Glomerular visceral epithelial cell (primary cell): ENCODE measurements around the gene PEX6.

Source experiments
- DNase-seq: peaks from one replicate; pipeline ENCODE4 v3.0.0-alpha.2; 2016; ENCODE audit errors: extremely low spot score

The PEX6 gene

DNA sequence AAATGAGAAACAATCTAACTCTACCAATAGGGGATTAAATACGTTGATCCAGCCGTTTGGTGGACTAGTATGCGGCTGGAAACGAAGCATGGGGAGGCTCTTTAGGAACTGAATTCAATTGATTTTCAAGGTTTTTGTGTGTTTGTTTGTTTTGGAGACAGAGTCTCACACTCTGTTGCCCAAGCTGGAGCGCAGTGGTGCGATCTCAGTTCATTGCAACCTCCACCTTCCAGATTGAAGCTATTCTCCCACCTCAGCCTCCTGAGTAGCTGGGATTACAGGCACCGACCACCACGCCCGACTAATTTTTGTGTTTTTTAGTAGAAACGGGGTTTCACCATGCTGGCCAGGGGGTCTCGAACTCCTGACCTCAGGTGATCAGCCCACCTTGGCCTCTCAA lies 42.6 kb downstream of the PEX6 start:
- DNase-seq: no peak

DNA sequence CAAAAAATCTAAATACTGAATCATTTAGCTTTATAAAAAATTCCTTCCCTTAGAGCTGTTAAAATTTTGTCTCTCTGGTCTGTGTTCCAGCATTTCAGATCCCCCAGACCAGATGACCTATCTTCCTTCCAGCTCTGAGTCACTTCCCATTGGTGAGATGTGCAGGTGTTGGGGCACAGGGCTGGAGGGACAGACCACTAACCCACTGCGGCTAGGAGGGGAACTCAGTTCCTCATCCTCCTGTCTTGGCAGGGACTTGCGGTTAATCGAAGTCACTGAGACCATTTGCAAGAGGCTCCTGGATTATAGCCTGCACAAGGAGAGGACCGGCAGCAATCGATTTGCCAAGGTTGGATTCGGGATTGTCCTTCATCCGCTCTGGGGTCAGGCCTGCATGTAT lies 43.7 kb downstream of the PEX6 start:
- DNase-seq: no peak

DNA sequence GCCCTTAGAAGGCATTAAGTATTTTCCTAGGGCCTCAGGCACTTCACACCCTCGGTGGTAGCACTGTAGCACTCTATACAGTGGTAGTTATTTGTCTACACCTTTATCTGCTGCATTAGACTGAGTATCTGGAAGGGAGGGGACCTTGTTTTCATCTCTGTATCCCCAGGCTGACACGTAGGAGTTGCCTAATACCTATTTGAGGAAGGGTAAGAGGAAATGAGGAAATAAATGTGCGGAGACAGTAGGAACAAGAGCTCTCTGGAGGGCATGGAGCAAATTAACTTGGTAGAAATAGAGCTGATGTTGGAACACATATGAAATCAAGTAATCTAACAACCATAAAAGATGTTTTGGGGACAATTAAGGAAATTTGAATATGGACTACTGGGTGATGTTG lies 45.8 kb downstream of the PEX6 start:
- no peak for DNase-seq

DNA sequence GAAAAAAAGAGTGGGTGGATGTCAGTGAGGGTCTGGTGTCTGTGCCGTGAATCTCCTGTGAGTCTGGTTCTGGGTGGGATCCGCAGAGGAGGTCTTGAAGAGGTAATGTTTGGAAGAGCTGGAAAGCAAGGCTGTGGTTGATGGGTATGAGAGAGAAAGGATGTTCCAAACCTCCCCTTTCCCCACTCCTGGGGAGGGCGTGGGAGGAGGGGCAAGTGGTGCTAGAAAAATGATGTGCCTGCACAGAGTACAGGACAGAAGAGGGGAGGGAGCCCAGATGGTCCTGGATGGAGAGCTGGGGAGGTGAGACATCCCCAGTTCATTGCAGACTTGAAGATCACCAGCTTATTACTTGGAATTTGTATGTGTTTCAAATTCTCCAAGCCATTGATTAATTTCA lies 46.6 kb downstream of the PEX6 start:
- no peak for DNase-seq

DNA sequence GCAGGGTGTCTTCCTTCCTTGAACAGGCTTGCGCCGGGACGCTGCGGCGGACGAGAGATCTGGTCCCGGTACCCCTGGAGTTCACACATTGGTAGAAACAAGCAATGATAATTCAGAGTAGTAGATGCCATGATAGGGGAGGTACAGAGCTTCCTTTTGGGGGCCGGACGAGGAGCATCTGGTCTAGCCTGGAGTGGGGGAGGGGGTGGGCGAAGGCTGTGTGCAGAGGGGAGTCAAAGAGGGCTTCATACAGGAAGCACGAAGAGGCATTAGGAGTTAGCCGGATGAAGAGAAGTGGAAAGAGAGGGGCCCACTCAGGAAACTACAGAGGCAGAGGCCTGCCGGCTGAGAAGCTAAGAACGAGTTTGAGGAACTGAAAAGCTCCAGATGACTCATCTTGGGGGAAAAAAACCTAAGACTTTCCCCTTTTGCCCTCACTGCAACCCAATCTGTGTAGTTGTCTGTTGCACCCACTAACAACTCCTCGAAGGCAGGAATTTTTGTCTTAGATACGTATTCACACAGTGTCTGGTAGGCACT lies 49.1 kb downstream of the PEX6 start:
- DNase-seq: peak; percentile 69

DNA sequence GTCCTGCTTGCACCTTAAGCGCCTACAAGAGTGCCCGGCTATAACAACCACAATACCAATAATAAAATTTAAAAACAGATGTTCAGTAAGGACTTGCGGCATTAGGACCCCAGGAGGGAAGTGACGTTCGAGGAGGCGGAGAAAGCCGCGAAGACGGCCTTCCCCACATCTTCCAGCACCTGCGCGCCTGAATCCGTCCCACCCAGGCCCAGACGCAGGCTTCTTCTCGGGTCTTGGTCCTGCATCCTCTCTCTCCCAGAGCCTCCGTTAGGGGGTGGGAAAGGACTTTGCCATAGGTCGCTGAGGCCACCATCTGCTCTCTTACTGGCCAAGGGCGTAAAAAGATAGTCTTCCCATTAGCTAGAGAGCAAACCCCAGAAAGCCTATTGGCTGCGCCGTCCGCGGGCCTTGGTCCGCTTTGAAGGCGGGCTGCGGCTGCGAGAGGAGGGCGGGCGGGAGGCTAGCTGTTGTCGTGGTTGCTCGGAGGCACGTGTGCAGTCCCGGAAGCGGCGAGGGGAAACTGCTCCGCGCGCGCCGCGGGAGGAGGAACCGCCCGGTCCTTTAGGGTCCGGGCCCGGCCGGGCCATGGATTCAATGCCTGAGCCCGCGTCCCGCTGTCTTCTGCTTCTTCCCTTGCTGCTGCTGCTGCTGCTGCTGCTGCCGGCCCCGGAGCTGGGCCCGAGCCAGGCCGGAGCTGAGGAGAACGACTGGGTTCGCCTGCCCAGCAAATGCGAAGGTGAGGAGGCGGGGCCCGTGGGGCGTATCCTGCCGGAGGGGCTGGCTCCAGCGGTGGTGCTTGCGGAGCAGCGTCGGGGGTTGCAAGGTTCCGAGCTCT lies 49.8 kb downstream of the PEX6 start, which contains the start of gene CNPY3:
CNPY3 (plus strand) TSS at position 495 of the 835 bp plus-strand sequence; CDS start at position 586, 91 bp downstream.
- DNase-seq: peak; percentile 99

DNA sequence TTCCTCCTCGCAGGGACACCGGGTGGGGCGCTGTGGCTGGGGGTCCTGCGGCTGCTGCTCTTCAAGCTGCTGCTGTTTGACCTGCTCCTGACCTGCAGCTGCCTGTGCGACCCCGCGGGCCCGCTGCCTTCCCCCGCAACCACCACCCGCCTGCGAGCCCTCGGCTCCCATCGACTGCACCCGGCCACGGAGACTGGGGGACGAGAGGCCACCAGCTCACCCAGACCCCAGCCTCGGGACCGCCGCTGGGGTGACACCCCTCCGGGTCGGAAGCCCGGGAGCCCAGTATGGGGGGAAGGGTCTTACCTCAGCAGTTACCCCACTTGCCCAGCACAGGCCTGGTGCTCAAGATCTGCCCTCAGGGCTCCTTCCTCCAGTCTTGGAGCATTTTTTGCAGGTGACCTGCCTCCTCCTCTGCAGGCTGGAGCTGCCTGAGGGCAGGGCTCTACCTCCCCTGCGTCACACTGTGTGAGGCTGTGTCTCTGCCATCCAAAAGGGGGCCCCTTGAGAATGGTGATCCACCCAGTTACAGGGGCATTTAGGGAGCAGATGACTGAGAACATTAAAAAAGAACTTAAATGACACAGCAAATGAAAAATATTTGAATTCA lies 53.6 kb downstream of the PEX6 start:
- no peak for DNase-seq

DNA sequence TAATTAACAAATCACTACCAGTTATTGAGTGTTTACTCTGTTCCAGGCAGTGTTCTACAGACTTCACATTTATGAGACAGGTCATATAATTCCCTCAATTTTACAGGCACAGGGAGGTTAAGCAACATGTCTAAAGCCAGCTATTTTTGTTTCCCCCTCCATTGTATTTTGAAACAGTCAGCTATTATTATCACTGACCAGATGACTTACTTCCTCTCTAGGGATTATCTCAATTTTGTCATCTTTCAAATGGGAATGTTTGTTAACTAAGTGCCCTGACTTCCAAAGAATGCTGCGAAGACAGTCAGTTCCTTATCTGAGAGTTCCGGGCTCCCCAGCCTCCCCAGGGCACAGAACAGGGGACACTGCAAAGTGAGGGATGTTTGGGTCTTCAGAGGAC lies 55.3 kb downstream of the PEX6 start:
- DNase-seq: no peak

DNA sequence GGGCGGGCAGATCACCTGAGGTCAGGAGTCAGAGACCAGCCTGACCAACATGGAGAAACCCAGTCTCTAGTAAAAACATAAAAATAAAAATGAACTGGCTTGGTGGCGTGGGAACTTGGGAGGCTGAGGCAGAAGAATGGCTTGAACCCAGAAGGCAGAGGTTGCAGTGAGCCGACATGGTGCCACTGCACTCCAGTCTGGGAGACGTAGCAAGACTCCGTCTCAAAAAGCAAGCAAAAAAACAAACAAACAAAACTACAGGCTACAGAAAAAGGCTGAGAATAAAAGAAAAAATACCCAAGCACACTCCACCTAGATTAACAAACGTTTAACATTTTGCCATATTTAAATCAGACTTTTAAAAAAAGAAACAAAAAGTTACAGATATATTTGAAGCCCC lies 57.2 kb downstream of the PEX6 start:
- DNase-seq: no peak

DNA sequence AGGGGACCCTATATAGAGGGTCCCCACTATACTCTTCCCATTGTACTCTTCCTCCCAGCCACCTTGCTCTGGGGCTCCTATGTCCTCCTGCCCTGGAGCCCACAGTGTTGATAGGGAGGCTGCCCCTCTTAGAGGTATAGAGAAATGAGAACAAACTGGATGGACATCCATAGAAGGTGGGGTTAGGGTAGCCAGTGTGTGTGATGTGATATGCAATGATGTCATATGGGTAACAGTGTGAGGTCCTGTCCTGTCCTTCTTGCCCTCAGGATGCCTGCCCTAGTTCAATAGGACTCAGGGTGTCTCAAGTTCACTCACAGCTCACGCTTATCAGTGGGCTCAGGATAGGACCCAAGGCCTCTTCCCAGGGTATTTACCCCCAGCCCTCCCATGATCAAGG lies 62.7 kb downstream of the PEX6 start:
- DNase-seq: no peak

DNA sequence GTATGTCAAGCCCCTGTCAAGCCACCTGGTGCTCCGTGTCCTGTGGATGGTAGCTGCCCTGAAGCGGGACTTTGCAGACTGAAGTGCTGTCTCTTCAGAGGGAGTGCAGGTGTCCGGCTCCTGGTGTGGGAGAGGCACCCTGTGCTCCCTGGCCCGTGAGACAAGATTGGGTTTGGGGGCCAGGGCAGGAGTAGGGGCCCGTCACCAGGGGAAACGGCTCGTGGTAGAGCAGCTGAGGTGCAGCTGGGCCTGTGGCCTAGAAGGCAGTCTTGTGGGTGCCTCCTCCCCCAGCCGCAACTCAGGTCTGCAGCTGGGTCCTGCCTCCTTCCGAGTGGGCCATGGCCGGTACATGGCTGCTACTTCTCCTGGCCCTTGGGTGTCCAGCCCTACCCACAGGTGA lies 63.2 kb downstream of the PEX6 start, which contains the start of gene PTCRA:
PTCRA (plus strand) TSS at position 322 of the 400 bp plus-strand sequence; CDS start at position 339, 17 bp downstream.
- DNase-seq: no peak

DNA sequence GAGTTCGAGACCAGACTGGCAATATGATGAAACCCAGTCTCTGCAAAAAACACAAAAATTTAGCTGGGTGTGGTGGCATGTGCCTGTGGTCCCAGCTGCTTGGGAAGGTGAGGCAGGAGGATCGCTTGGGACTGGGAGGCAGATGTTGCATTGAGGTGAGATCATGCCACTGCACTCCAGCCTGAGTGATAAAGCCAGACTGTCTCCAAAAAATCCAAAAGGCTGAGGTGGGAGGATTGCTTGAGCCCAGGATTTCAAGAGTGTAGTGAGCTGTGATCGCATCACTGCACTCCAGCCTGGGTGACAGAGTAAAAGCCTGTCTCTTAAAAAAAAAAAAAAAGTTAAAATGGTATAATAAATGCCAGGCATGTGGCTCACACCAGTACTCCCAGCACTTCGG lies 64.4 kb downstream of the PEX6 start:
- peak; percentile 35 for DNase-seq
